Measurements from ENCODE around the gene ETS1.

Gene ETS1

DNA sequence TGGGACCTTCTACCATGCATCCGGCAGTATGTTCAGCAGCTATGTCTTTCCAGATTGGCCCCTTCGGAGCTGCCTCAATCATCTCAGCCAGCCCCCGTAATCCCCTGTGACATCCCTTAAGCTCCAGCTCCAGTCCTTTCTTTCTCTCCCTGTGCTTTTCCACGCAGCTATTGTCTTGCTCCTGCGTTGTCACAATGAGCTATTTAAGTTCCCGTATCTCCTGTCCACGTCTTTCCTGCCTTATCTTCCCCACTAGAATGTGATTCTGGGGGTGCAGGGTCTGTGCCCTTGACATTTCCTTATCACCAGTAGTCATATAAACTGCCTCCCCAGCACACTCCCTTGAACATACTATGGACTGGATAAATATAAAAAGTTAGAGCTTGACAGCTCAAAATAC, 5.1 kb upstream of the ETS1 start:
- DNase-seq, result no peak

DNA sequence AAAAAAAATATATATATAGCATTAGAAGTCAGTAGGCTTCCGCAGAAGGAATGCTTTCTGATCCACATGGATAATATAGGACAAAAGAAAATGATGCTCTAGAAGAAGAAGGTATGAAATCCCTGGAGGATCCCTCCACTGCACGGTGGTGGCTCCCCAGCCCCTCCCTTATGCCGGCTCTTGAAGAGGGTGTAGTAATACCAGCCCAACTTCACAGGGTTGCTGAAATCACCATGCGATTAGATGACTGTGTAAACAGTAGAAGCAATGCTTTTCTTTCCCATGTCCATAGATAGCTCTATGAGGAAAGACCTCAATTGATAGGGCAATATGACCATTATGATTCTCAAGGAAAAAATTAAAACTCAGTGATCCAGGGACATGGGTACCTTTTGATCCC, 3.2 kb upstream of the ETS1 start:
- DNase-seq, result no peak

DNA sequence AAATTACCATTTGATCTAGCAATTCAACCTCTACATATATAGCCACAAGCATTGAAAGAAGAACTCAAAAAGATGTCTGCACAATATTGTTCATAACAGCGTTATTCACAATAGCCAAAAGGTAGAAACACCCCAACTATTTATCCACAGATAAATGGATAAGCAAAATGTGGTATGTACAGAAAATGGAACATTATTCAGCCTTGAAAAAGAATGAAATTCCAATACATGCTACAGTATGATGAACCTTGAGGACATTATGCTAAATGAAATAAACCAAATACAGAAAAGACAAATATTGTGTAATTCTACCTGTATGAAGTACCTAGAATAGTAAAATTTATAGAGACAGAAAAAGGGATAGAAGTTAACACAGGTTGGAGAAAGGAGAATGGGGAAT, 2.6 kb upstream of the ETS1 start:
- no peak for DNase-seq

GRCh38 chr11:128588093-128588492, 735 bp upstream of the ETS1 start:
- DNase-seq, result no peak

- DNase-seq, result no peak
These were observed 669 bp downstream of the ETS1 start for GRCh38 chr11:128586689-128587088.

DNA sequence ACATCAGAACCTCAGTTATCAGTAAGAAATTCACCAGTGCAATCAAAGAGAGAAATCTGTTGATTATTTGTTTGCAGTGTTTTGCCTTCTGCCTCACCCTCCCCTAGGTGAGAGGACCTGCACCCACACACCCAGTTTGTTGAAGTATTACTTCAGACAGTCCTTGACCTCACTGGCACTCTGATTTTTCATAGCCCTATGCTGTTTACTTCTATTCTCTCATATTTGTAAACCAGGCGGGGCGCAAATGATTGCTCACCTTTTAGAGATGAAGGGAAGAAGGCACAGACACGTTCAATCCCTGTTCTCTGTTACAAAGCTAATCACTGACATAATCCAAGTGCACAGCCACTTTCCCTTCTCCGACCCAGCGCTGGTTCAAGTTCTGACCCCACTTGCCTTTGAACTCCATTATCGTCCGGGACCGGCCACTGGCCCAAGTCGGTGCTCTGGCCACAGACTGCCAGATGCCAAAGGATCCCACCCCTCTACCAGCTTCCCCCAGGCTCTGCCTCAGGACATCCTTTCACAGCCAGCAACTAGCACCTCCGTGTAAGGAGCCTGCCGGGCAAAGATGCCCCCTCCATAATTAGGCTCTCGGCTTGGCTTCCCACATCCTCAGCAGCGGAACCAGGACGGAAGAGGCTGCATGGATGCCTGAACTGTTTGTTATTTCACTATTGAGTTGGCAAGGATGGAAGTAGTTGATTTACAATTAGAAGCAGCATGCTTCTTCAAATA, 1.7 kb downstream of the ETS1 start:
- no peak for DNase-seq

- no peak for DNase-seq
These were observed 3.1 kb downstream of the ETS1 start for GRCh38 chr11:128584253-128584652.

DNA sequence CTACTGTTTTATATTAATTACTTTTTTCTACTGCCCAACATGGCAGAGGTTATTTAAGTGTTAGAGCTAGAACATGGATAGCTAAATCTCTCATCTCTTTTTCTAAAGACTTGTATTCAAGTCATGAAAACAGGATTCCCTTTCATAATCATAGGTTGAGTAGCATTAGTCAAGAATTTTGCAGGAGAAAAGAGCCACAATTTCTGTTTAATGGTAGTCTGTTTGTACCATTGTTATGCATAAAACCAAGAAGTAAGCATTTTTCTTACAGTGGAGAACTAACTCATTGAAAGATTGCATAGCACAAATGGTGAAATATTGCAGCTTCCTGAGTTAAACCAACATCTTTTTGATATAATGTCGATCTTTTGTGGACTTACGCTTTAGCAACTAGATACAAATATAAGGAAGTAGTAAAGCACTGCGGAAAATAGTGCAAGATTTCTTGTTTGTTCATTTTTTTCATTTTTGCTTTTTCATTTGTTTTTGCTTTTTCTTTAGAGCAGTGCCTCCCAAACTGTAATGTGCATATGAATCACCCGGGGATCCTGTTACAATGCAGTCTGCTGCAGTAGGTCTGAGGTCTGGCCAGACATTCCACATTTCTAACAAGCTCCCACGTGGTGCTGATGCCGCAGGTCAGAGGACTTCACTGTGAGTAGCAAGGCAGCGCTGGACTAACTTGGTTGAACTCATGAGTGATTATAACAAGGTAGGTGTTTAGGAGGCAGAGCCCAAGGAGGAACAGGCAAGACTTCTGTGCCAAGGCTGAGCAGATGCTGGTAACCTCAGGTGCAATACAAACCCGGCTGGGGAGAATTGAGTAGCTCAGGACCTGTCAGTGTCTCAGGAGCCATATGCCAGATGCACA, 4.6 kb downstream of the ETS1 start:
- DNase-seq, result peak; percentile 66

DNA sequence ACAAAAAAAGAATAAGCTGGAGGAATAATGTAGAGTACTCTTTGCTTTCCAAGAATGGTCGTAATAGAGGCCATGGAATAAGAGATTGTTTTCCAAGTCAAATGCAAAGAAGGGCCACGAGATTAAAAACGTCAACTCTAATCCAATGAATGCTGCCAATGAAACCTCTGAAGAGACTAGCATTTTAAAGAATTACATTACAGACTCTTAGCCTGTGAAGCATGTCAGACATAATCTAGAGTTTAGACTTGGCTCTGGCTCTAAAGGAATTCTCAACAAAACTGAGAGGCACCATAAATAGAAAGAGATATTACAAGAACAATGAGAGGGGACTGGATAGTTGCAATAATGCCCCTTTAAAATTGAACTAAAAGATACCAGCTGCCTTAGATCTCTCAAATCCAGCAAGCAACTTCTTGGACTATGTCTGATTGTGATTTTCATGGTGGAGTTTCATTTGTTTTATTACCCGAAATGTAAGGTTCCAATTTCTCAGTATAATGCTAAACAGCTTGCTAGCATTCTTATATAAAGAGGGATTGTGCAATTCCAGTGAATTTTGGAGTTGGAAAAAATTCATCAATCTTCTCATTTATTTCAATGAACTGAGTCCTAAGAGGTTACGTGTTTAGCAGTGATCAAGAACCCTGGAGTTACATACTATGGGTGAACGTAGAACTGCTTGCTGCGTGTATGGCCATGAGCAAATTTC, 5.6 kb downstream of the ETS1 start:
- DNase-seq, result no peak

DNA sequence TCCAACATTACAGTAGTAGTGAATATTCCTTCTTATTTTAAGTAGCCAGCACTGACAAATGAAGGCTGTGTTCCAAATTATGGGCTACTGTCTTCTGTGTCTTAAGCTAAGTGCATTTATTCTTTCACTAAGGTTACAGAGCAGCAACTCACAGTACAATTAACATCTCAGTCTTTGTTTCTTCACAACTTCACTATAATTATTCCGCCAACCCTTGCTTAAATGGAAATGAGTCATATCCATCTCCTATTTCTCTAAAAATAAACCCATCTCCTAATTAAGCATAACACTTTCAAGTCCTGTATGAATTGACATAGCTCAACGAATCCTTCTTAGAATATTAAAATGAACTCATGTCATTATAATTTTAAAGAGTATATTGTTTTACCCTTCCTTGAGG, 6.7 kb downstream of the ETS1 start:
- no peak for DNase-seq

GRCh38 chr11:128579798-128580504, 7.4 kb downstream of the ETS1 start:
- no peak for DNase-seq

GRCh38 chr11:128576555-128576954, 10.8 kb downstream of the ETS1 start:
- DNase-seq, result no peak

GRCh38 chr11:128575961-128576350, 11.4 kb downstream of the ETS1 start:
- no peak for DNase-seq

DNA sequence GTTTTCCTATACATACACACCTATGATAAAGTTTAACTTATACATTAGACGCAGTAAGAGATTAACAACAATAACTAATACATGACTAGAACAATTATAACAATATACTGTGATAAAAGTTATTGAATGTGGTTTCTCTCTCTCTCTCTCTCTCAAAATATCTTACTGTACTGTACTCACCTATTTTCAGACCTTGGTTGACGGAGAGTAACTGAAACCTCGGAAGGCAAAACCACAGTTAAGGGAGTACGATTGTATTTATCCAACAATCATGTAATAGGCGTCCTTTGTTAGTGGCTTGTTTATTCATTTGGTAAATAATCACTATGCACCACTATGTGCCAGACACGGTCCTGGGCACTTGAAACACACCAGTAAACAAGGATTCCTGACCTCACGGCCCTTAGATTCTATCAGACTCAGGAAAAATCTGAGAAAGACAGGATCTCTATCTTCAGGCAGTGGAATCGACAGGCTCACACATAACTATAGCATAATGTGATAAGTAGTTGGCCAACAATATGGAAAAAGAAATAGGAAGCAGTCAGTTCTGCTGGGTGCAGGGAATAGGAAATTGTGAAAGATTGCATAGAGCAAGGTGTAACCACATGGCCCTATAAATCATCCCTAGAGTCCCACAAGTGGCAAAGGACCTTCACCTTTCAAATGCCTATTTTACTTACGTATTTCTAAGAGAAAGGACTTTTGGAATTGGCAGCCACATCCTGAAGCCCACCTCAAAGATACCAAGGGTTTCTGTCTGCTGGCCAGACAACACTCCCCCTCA, 12.0 kb downstream of the ETS1 start:
- DNase-seq, result no peak

DNA sequence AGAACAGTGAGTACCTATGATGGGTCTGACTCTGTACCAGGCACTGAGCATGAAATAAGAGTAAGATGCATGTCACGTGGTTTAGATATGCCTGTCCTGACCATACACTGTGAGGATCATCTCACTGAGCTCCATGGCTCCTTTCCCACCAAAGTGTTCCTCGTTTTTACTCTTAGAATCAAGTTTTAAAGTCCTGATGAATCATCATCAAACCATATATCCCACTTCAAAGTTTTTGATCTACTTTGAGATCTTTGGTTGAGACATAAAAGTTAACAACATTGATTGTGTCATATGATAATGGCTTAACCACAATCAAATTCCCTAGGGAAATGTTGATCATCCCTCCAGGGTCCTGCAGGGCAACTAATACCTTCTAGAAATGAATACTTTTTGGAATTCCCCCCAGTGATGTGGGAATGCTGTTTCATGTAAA, 12.8 kb downstream of the ETS1 start:
- no peak for DNase-seq

GRCh38 chr11:128573638-128574037, 13.7 kb downstream of the ETS1 start:
- no peak for DNase-seq

DNA sequence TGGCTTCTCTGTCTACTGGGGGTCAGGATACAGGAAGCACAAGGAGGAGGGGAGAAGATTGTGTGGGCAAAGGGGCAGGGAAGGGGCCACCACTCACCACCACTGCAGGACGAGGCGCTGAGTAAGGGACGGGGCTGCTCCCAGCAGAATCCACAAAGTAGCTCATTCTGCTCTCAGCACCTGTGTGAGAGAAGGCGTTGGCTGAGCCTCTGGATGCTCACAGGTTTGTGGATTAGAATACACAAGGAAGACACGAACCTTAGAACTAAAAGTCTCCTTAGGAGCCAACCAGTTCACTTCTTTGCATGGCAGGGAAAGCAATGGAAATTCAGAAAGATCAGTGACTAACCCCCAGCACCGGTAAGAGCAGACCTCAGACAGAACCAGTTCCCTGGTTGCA, 14.4 kb downstream of the ETS1 start:
- DNase-seq, result no peak

GRCh38 chr11:128570632-128571031, 16.7 kb downstream of the ETS1 start:
- no peak for DNase-seq

DNA sequence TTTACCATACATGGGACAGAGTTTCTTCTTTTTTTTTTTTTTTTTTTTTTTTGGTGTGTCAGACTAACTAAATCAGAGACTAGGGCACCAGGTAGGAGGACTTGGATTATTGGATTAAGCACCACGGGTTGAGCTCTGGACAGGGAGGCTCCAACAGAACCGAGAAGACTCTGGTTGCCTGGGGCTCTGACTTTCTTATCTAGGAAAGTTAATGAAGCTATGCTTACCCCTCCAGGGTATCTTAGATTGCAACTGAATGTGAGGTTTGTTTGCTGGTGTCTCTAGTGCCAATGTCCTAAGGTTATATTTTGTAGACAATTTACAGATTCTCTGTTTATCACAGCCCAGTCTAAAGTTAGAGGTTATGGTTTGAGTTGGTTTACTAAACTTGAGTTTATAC, 18.1 kb downstream of the ETS1 start:
- no peak for DNase-seq

DNA sequence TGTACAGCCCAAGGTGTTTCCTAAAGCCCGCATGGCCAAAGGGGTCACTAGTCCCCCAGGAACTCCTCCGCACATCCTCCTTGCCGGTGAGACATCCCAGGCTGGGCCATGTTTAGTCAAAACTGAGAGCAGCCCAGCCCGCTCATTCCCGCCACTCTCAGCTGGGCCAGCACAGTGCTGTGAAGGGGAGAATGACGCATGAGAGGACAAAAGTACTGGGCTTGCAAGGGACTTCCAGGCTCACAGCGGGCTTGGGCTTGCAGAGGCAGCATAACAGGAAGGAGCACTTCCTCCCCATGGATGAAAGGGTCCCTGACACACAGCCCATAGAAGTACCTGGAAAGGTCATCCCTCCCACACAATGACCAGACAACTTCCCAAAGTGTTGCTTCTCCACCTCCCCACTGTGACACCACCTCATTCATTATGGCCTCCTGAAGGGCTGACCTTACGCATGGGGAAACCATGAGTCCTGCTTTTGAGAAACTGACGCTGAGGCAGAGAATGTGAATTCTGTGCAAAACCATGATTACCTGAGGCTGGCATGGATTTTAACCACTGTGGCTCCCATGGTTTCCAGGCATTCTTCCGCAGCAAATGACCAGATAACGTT, 19.1 kb downstream of the ETS1 start:
- no peak for DNase-seq

- no peak for DNase-seq
These were observed 20.2 kb downstream of the ETS1 start for GRCh38 chr11:128567130-128567529.

DNA sequence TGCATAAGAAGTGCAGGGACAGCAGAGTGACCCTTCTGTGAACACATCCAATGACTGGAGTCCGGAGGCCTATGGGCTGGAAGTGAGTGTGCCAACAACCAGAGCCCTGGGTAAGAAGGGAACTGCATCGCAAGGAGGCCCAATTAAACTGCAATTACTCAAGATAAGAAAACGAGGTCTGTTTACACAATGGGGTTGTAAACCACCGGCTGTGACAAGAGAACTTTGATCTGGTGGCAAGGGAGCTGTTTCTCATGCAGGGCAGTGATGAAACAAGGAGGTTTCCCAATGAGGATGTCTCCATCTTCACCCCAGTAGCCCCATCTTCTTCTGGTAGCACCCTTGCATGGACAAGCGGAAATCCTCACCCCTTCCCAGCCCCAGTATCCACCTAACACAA, 21.5 kb downstream of the ETS1 start:
- no peak for DNase-seq

All from activated CD8-positive, alpha-beta memory T cell treated with anti-CD3 and anti-CD28 coated beads for 24 hours (primary cell).